GM18502 (cell line): ENCODE measurements around the gene UBE2F.
"Not testable (repeated sequence)": the region's sequence is repeated elsewhere in the genome, so short reads cannot be mapped to it uniquely, and the experiment has no call there.

Experiments used
- ATAC-seq: cut with Tn5 transposase; IDR thresholded peaks from one replicate; pipeline ENCODE4 v1.9.1; 2021; ENCODE audit warnings: mild to moderate bottlenecking; ENCODE audit not compliant: unreplicated experiment, poor library complexity

Gene UBE2F

DNA sequence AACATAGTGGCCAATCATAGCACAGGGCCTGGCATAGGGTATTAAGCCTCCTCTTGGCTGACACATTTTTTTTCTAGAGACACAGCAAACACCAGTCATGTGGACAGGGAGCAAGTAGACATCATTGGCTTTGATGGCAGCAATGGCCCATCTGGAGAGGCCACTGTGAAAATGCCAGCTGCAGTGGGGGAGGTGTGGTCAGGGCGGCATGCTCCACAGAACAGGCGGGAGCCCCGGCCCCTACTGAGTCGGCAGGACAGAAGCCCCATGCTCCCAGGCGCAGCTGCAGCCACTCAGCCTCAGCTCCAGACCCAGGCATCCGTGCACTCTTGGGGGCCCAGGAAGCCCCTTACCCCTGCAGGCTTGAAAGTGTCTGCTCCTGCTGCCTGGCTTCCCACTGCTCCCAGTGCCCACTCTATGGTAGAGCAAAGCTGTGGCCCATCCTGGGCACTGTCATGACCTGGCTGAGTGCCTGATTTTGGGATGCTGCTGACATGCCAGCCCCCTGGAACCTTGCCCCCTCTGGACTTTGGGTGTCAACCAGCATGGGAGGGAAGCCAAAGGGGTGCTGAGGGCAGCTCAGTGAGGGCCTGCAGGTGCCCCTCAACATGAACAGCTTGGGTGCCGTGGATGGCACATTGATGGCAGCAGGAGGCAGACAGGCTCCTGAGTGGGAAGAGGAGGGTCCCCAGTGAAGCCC, 23.3 kb upstream of the UBE2F start:
- no peak for ATAC-seq

DNA sequence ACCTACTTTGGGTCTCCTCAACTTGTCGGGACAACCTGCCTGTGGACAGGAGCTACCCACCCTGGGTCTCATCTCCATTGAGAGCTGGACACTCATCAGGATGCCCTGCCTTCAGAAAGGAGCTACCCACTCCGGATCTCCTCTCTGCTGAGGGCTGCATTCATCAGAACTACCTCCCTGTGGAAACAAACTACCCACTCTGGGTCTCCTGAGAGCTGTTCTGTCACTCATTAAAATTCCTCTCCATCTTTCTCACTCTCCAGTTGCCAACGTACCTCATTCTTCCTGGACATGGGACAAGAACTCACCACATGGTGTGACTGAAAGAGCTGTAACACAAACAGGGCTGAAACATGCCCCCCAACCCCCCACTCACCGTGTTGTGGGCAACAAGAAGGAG, 22.5 kb upstream of the UBE2F start:
- no peak for ATAC-seq

DNA sequence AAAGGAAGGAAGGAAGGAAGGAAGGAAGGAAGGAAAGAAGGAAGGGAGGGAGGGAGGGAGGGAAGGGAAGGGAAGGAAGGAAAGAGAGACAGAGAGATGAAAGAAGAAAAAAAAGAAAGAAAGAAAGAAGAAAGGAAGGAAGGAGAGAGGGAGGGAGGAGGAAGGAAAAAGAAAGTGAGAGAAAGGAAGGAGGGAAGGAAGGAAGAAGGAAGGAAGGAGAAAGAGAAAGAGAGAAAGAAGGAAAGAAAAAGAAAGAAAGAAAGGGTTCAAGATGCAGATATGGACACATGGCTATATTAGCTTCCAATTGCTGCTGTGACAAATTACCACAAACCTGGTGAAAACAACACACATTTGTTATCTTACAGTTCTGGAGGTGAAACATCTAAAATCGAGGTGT, 20.4 kb upstream of the UBE2F start:
- no peak for ATAC-seq

- ATAC-seq, result not testable (repeated sequence)
Measured at GRCh38 chr2:237951354-237951753, 15.5 kb upstream of the UBE2F start.

DNA sequence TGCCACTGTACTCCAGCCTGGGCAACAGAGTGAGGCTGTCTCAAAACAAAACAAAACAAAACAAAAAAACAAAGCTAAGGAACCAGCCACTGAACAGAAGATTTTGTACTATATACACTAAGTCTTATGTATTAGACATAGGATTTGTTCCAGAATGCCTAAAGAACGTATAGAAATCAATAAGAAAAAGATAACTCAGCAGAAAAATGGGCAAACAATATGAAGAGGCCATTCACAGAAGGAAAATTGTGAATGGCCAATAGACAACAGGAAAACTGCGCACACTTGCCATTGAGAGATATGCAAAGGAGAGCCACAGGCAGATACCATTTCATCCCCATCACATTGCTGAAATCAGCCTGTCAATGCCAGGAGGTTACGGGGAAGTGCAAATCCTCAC, 14.9 kb upstream of the UBE2F start:
- no peak for ATAC-seq

DNA sequence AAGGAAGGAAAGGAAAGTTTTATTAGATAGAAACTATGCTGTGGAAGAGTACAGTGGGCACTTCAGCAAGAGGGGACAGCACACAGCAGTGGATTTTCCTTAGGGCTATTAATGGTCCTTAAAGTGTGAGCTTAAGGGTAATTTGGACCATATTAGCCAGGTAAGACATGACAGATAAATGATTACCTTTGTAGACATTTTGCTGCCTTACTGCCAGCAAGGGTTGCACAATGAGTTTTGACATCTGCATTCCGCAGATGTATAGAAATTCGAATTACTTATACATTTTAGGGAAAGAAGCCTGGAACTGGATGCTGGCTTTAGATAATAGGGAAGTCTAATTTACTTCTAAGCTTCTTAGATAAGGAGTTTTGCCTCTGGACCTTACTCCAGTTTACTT, 14.0 kb upstream of the UBE2F start:
- ATAC-seq, result no peak

DNA sequence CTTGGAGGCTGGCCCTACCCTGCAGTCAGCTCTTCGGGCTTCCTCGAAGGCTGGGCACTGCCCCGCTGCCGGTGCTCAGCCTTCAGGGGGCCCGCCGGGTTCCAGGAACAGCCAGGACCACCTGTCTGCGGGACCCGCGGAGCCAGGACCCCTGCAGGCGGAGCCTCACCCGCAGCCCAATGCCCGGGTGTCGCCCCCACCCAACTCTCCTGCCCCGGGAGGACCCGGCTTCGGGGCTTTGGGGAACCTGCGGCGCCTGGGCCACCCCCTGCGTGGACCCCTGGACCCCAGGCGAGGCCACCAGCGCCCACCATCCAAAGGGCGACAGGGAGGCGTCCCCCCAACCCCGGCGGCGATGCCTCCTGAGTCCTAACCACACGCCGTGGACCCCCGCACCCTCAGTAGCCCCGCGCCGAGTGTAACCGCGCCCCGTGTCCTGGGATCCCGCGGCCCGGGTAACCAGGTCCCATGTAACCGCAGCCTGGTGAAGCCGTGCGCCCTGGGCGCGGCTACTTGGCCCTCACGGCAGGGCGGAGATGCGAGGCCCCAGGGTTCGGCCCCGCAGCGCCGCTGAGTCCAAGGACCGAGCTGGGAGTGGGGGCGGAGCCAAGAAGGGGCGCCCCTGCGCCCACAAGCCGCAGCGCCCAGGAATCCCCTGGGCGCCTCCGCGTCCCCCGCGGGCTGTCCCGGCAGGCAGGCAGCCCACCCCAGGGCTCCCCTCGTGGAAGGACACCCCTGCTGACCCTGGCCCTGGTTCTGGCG, 11.0 kb upstream of the UBE2F start:
- ATAC-seq, result no peak

- no peak for ATAC-seq
Measured at GRCh38 chr2:237956402-237956736, 10.4 kb upstream of the UBE2F start.

GRCh38 chr2:237961637-237962036, 5.2 kb upstream of the UBE2F start:
- ATAC-seq, result no peak

GRCh38 chr2:237962432-237963084, 4.3 kb upstream of the UBE2F start:
- no peak for ATAC-seq

- ATAC-seq, result not testable (repeated sequence)
Measured at GRCh38 chr2:237963490-237963991, 3.3 kb upstream of the UBE2F start.

DNA sequence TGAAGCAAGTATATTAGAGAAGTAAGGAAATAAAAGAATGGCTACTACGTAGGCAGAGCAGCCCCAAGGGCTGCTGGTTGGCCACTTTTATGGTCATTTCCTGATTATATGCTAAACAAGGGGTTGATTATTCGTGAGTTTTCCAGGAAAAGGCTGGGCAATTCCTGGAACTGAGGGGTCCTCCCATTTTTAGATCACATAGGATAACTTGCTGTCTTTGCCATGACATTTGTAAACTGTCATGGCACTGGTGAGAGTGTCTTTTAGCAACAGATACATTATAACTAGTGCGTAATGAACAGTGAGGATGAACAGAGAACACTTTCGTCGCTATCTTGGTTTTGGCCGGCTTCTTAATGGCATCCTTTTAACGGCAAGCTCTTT, 2.6 kb upstream of the UBE2F start:
- no peak for ATAC-seq

- no peak for ATAC-seq
Measured at GRCh38 chr2:237964578-237965404, 2.0 kb upstream of the UBE2F start.

DNA sequence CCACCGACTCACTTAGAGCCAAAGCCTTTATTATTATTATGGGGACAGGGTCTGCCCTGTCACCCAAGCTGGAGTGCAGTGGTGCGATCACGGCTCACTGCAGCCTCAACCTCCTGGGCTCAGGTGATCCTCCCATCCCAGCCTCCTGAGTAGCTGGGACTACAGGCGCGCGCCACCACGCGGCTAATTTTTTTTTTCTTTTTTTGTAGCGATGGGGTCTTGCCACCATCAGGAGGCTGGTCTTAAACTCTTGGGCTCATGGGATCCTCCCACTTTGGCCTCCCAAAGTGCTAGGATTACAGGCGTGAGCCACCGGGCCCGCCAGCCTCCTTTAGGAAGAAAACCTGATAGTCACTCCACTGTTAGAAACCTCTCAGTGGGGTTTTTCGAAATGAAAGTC, 970 bp upstream of the UBE2F start:
- not testable (repeated sequence) for ATAC-seq

DNA sequence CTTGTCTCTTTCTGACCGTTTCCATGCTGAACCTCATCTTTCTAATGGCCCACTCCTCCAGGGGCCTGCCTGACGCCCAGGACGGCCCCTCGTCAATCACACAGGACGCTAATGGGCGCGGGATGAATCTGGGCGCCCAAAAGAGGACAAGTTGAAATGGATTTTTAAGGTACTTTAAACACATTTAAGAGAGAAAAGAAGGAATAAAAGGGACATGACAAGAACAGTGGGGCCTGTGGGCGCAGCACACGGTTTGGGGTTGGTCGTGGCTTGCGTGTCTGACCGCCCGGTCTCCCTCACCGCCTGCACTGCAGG, 607 bp upstream of the UBE2F start:
- no peak for ATAC-seq

DNA sequence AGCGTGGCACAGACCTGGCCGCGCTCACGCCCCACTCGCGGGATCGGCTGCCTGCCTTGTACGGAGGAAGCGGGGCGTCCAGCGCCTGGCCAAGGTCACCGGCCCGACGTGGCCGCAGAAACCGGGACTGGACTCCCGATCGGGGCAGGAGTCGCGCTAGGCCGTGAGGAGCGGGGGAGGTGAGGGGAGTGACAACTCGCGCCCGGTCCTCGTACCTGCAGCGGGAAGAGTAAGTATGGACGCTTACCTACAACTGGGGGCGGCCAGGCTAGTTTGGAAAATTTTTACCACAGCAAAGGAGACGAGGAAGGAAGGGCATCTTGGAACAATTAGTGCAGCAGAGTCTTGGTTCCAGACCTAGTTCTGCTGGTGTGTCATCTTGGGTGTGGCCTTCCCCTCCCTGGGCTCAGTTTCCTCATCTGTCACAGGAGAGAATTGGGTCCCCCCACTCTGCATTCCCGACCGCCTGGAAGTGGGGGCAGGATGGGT, 693 bp downstream of the UBE2F start:
- ATAC-seq, result no peak

- ATAC-seq, result no peak
Measured at GRCh38 chr2:237968048-237968862, 1.4 kb downstream of the UBE2F start.

DNA sequence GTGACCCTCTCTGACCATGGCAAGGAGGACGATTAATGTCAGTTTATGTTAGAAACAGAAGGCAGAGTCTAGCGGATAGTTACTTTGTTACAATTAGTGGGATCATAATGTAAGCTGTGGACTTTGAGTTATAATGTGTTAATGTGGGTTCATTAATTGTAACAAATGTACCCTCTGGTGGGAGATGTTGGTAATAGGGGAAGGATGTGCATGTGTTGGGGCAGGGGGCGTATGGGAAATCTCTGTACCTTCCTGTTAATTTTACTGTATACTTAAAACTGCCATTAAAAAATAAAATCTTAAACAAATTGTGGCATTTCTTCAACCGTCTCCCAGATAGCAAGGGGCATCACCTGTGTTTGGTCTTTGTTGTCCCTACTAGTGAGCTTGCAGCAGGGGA, 4.8 kb downstream of the UBE2F start:
- ATAC-seq, result no peak

DNA sequence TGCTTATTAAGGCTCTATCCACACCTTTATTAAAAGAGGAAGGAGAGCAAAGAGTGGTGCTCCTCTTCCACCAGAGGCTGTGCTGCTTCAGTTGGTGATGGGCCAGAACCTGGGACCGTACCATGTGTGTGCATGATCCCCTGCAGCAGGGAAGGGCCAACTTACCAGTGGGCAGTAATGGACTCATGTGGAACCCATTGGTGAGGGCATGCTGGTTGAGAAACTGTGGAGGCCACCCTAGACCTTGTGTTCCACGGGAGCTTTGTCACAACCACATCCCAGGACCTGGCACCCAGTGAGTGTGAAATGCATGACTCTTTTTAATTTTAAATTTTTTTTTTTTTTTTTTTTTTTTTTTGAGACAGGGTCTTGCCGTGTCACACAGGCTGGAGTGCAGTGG, 5.4 kb downstream of the UBE2F start:
- no peak for ATAC-seq

GRCh38 chr2:237972936-237973335, 6.1 kb downstream of the UBE2F start:
- ATAC-seq, result no peak
